Effector memory CD4-positive, alpha-beta T cell (primary cell): ENCODE results near the gene RAD23B.

Experiments used
- DNase-seq, 3 donors: peaks; one replicate each; pipeline ENCODE4 v3.0.0-alpha.2; 2020
- H3K27ac ChIP-seq: 2 replicates; pipeline ENCODE4 v1.7.0; 2013; ENCODE audit warnings: mild to moderate bottlenecking, low read length, moderate library complexity; ENCODE audit not compliant: insufficient read depth, poor library complexity, severe bottlenecking
- H3K27me3 ChIP-seq: replicated peaks from 2 replicates; pipeline ENCODE4 v1.7.0; 2013; ENCODE audit warnings: mild to moderate bottlenecking, low read length; ENCODE audit not compliant: insufficient read depth, control insufficient read depth, poor library complexity, severe bottlenecking
- H3K36me3 ChIP-seq: 2 replicates; pipeline ENCODE4 v1.7.0; 2013; ENCODE audit warnings: mild to moderate bottlenecking, low read length, moderate library complexity; ENCODE audit not compliant: control insufficient read depth, insufficient read depth
- H3K4me1 ChIP-seq: 2 replicates; pipeline ENCODE4 v1.7.0; 2013; ENCODE audit warnings: low read length, mild to moderate bottlenecking; ENCODE audit not compliant: control insufficient read depth, insufficient read depth, poor library complexity, severe bottlenecking
- H3K4me3 ChIP-seq: 2 replicates; pipeline ENCODE4 v1.7.0; 2013; ENCODE audit warnings: low read length, low read depth, mild to moderate bottlenecking; ENCODE audit not compliant: insufficient read depth, poor library complexity, severe bottlenecking
- H3K9me3 ChIP-seq: 2 replicates; pipeline ENCODE4 v1.7.0; 2013; ENCODE audit warnings: mild to moderate bottlenecking, low read length, moderate library complexity; ENCODE audit not compliant: control insufficient read depth

The RAD23B gene

GRCh38 chr9:107312376-107313050 is 29.4 kb downstream of the RAD23B start:
- H3K4me3 ChIP-seq = no peak overlapping the region
- H3K4me1 ChIP-seq = peaks cover 11% of the 10 kb centered on the region
- no peaks in the 10 kb centered on the region for H3K9me3 ChIP-seq
- H3K27ac ChIP-seq = no peak overlapping the region
- no peaks in the 10 kb centered on the region for H3K27me3 ChIP-seq
- DNase-seq = no peak
- H3K36me3 ChIP-seq = peaks cover 20% of the 10 kb centered on the region

GRCh38 chr9:107313555-107314096 is 30.5 kb downstream of the RAD23B start:
- H3K4me1 ChIP-seq = peaks cover 8% of the 10 kb centered on the region
- H3K36me3 ChIP-seq = peaks cover 18% of the 10 kb centered on the region
- H3K9me3 ChIP-seq = no peaks in the 10 kb centered on the region
- no peak overlapping the region for H3K4me3 ChIP-seq
- H3K27me3 ChIP-seq = no peaks in the 10 kb centered on the region
- no peak for DNase-seq
- no peak overlapping the region for H3K27ac ChIP-seq

- Histone ChIP-seq H3K36me3 (peaks cover 21% of the 10 kb centered on the region), H3K4me3 (no peak overlapping the region), H3K4me1 (peaks cover 2% of the 10 kb centered on the region), H3K27me3 (no peaks in the 10 kb centered on the region), H3K27ac (no peak overlapping the region), H3K9me3 (no peaks in the 10 kb centered on the region)
- DNase-seq = no peak
These were observed 31.7 kb downstream of the RAD23B start for GRCh38 chr9:107314763-107315162.

GRCh38 chr9:107316795-107317661 is 33.9 kb downstream of the RAD23B start:
- H3K27me3 ChIP-seq = no peaks in the 10 kb centered on the region
- peaks cover 22% of the 10 kb centered on the region for H3K36me3 ChIP-seq
- H3K27ac ChIP-seq = no peak overlapping the region
- H3K4me1 ChIP-seq = no peaks in the 10 kb centered on the region
- no peak overlapping the region for H3K4me3 ChIP-seq
- no peak for DNase-seq
- no peaks in the 10 kb centered on the region for H3K9me3 ChIP-seq

- Histone ChIP-seq H3K27ac (no peak overlapping the region), H3K4me3 (no peak overlapping the region), H3K9me3 (no peaks in the 10 kb centered on the region), H3K27me3 (no peaks in the 10 kb centered on the region), H3K36me3 (peaks cover 53% of the 10 kb centered on the region), H3K4me1 (no peaks in the 10 kb centered on the region)
- no peak for DNase-seq
These were observed 39.6 kb downstream of the RAD23B start for GRCh38 chr9:107322643-107323042.

- H3K4me1 ChIP-seq = no peaks in the 10 kb centered on the region
- peaks cover 50% of the 10 kb centered on the region for H3K36me3 ChIP-seq
- DNase-seq = no peak
- H3K27ac ChIP-seq = no peak overlapping the region
- no peaks in the 10 kb centered on the region for H3K27me3 ChIP-seq
- H3K9me3 ChIP-seq = no peaks in the 10 kb centered on the region
- H3K4me3 ChIP-seq = no peak overlapping the region
These were observed 40.9 kb downstream of the RAD23B start for GRCh38 chr9:107323836-107324585.

GRCh38 chr9:107325842-107326241 is 42.8 kb downstream of the RAD23B start:
- H3K4me1 ChIP-seq = no peaks in the 10 kb centered on the region
- no peak overlapping the region for H3K4me3 ChIP-seq
- peaks cover 58% of the 10 kb centered on the region for H3K36me3 ChIP-seq
- no peak overlapping the region for H3K27ac ChIP-seq
- no peaks in the 10 kb centered on the region for H3K27me3 ChIP-seq
- H3K9me3 ChIP-seq = no peaks in the 10 kb centered on the region
- DNase-seq = no peak

- Histone ChIP-seq H3K4me1 (no peaks in the 10 kb centered on the region), H3K27me3 (no peaks in the 10 kb centered on the region), H3K36me3 (peaks cover 53% of the 10 kb centered on the region), H3K27ac (no peak overlapping the region), H3K9me3 (no peaks in the 10 kb centered on the region), H3K4me3 (no peak overlapping the region)
- DNase-seq = no peak
These were observed 45.4 kb downstream of the RAD23B start for GRCh38 chr9:107328510-107328909.

- no peak overlapping the region for H3K27ac ChIP-seq
- H3K27me3 ChIP-seq = no peaks in the 10 kb centered on the region
- no peak for DNase-seq
- H3K36me3 ChIP-seq = peaks cover 37% of the 10 kb centered on the region
- no peaks in the 10 kb centered on the region for H3K4me1 ChIP-seq
- no peak overlapping the region for H3K4me3 ChIP-seq
- H3K9me3 ChIP-seq = no peaks in the 10 kb centered on the region
These were observed 47.3 kb downstream of the RAD23B start for GRCh38 chr9:107330420-107330819.
